Measurements from ENCODE around the gene FCGR1A. TPM values are rescaled to one million over a fixed set of nuclear protein-coding genes. Genes with fewer than 3 reads are reported as not detected.
"Not testable (repeated sequence)": the region's sequence is repeated elsewhere in the genome, so short reads cannot be mapped to it uniquely, and the experiment has no call there.

FCGR1A gene
- total and polyA plus RNA-seq, 2 of the 8 experiments (the other 6 are each of a cell fraction or from before 2014, with no cell fraction given), result not detected

GRCh38 chr1:149833144-149833543 lies 50.6 kb downstream of the FCGR1A start:
- H3K79me2 ChIP-seq (ENCODE audit: control insufficient read depth in 1 of 2, insufficient read depth in 2 of 2, low read length in 2 of 2); H2BK15ac ChIP-seq (ENCODE audit: low read length); H3K4me2 ChIP-seq (ENCODE audit: insufficient read depth in 1 of 2, low read depth in 2 of 2, low read length in 2 of 2); H2BK5ac ChIP-seq (ENCODE audit: low read depth, low read length); H3K9ac ChIP-seq (replicated peaks in 1 of 4; ENCODE audit: extremely low read depth in 1 of 4, low read depth in 3 of 4, low read length in 3 of 4); H3K18ac ChIP-seq (ENCODE audit: extremely low read depth, low read length); H3K9me3 ChIP-seq (ENCODE audit: insufficient read depth in 2 of 2, low read depth in 1 of 2, low read length in 1 of 2); H3K4ac ChIP-seq (replicated peaks; ENCODE audit: insufficient read length, low read depth, low read length); H2BK20ac ChIP-seq (ENCODE audit: low read length); H3K23me2 ChIP-seq (ENCODE audit: low read depth, low read length); H2AK5ac ChIP-seq (ENCODE audit: low read depth, low read length); H3K23ac ChIP-seq (ENCODE audit: insufficient read length); H2BK120ac ChIP-seq (replicated peaks; ENCODE audit: low read depth, low read length); H2BK12ac ChIP-seq (ENCODE audit: low read depth, low read length); H3K27me3 ChIP-seq (replicated peaks in 1 of 4; ENCODE audit: control insufficient read depth in 3 of 4, extremely low read depth in 1 of 4, insufficient read depth in 3 of 4, low read length in 3 of 4); H3K4me1 ChIP-seq (replicated peaks in 1 of 4; ENCODE audit: control insufficient read depth in 3 of 4, insufficient read depth in 4 of 4, low read length in 3 of 4); H3K27ac ChIP-seq (ENCODE audit: low read depth, low read length); POLR2A ChIA-PET (ENCODE audit: partially characterized antibody); H4K5ac ChIP-seq (ENCODE audit: insufficient read length, low read depth, low read length); CTCF ChIA-PET (ENCODE audit: partially characterized antibody); DNase-seq (ENCODE audit: low read depth in 1 of 2, low spot score in 2 of 2); H3K14ac ChIP-seq (ENCODE audit: insufficient read length); H3K79me1 ChIP-seq (ENCODE audit: low read depth, low read length); H2AFZ ChIP-seq (ENCODE audit: low read length); H3K56ac ChIP-seq (replicated peaks; ENCODE audit: insufficient read length, low read depth, low read length); H4K91ac ChIP-seq (replicated peaks; ENCODE audit: insufficient read length, low read length); H4K20me1 ChIP-seq (replicated peaks in 1 of 2; ENCODE audit: control insufficient read depth in 1 of 2, insufficient read depth in 2 of 2, low read length in 2 of 2); FAIRE-seq; H4K8ac ChIP-seq (ENCODE audit: extremely low read depth, insufficient read depth, low read length); H3K4me3 ChIP-seq (ENCODE audit: extremely low read depth in 1 of 4, insufficient read depth in 2 of 4, low read depth in 3 of 4, low read length in 4 of 4); H3K36me3 ChIP-seq (ENCODE audit: control insufficient read depth in 2 of 4, insufficient read depth in 4 of 4, low read length in 3 of 4): not testable (repeated sequence)
- WGBS, 2 experiments (ENCODE audit: extremely low coverage in 1 of 2, insufficient coverage in 1 of 2, insufficient read length in 1 of 2, insufficient replicate concordance in 2 of 2, low coverage in 1 of 2, low lambda C conversion rate in 2 of 2, missing lambda C conversion rate in 1 of 2), result no CpG with 5 or more reads among the region's 15 CpGs

- H4K8ac ChIP-seq (ENCODE audit: extremely low read depth, insufficient read depth, low read length); H2BK20ac ChIP-seq (ENCODE audit: low read length); H4K5ac ChIP-seq (ENCODE audit: insufficient read length, low read depth, low read length); H3K9ac ChIP-seq (replicated peaks in 1 of 4; ENCODE audit: extremely low read depth in 1 of 4, low read depth in 3 of 4, low read length in 3 of 4); H2AK5ac ChIP-seq (ENCODE audit: low read depth, low read length); H4K91ac ChIP-seq (replicated peaks; ENCODE audit: insufficient read length, low read length); H3K23me2 ChIP-seq (ENCODE audit: low read depth, low read length); CTCF ChIA-PET (ENCODE audit: partially characterized antibody); H3K56ac ChIP-seq (replicated peaks; ENCODE audit: insufficient read length, low read depth, low read length); H4K20me1 ChIP-seq (replicated peaks in 1 of 2; ENCODE audit: control insufficient read depth in 1 of 2, insufficient read depth in 2 of 2, low read length in 2 of 2); H2BK5ac ChIP-seq (ENCODE audit: low read depth, low read length); H3K27me3 ChIP-seq (replicated peaks in 1 of 4; ENCODE audit: control insufficient read depth in 3 of 4, extremely low read depth in 1 of 4, insufficient read depth in 3 of 4, low read length in 3 of 4); H2AFZ ChIP-seq (ENCODE audit: low read length); H3K4me1 ChIP-seq (replicated peaks in 1 of 4; ENCODE audit: control insufficient read depth in 3 of 4, insufficient read depth in 4 of 4, low read length in 3 of 4); DNase-seq (ENCODE audit: low read depth in 1 of 2, low spot score in 2 of 2); H3K27ac ChIP-seq (ENCODE audit: low read depth, low read length); H2BK15ac ChIP-seq (ENCODE audit: low read length); POLR2A ChIA-PET (ENCODE audit: partially characterized antibody); H3K23ac ChIP-seq (ENCODE audit: insufficient read length); H3K36me3 ChIP-seq (ENCODE audit: control insufficient read depth in 2 of 4, insufficient read depth in 4 of 4, low read length in 3 of 4); H3K79me1 ChIP-seq (ENCODE audit: low read depth, low read length); H3K4me3 ChIP-seq (ENCODE audit: extremely low read depth in 1 of 4, insufficient read depth in 2 of 4, low read depth in 3 of 4, low read length in 4 of 4); H2BK120ac ChIP-seq (replicated peaks; ENCODE audit: low read depth, low read length); H3K9me3 ChIP-seq (ENCODE audit: insufficient read depth in 2 of 2, low read depth in 1 of 2, low read length in 1 of 2); H3K4me2 ChIP-seq (ENCODE audit: insufficient read depth in 1 of 2, low read depth in 2 of 2, low read length in 2 of 2); H3K14ac ChIP-seq (ENCODE audit: insufficient read length); H3K4ac ChIP-seq (replicated peaks; ENCODE audit: insufficient read length, low read depth, low read length); H2BK12ac ChIP-seq (ENCODE audit: low read depth, low read length); H3K18ac ChIP-seq (ENCODE audit: extremely low read depth, low read length): not testable (repeated sequence)
- FAIRE-seq, result peak; percentile 42
- no CpG with 5 or more reads among the region's 26 CpGs for whole genome bisulfite sequencing, 2 experiments (ENCODE audit: extremely low coverage in 1 of 2, insufficient coverage in 1 of 2, insufficient read length in 1 of 2, insufficient replicate concordance in 2 of 2, low coverage in 1 of 2, low lambda C conversion rate in 2 of 2, missing lambda C conversion rate in 1 of 2)
- peaks cover 3 to 29% of the 10 kb centered on the region in 2 experiments; a peak in 3 of 4 replicates for H3K79me2 ChIP-seq (ENCODE audit: control insufficient read depth in 1 of 2, insufficient read depth in 2 of 2, low read length in 2 of 2)
Observed at GRCh38 chr1:149841149-149841548, 58.7 kb downstream of the FCGR1A start.
